Dendritic cell treated with granulocyte-macrophage colony-stimulating factor and Interleukin-4, amounts not matched to agents 40 ng/mL and 50 ng/mL, for 4 days (primary cell): ENCODE data around the gene UTP25.
"Not testable (repeated sequence)": the region's sequence is repeated elsewhere in the genome, so short reads cannot be mapped to it uniquely, and the experiment has no call there.

Experiments used
- H3K27ac Mint-ChIP-seq: one replicate; pipeline ENCODE4 v1.8.0; 2022; ENCODE audit warnings: mild to moderate bottlenecking, mixed read lengths
- H3K27me3 Mint-ChIP-seq: one replicate; pipeline ENCODE4 v1.8.0; 2022; ENCODE audit warnings: mild to moderate bottlenecking, mixed read lengths
- H3K36me3 Mint-ChIP-seq: one replicate; pipeline ENCODE4 v1.8.0; 2022; ENCODE audit warnings: low read depth, mixed read lengths
- H3K4me1 Mint-ChIP-seq: one replicate; pipeline ENCODE4 v1.8.0; 2022; ENCODE audit warnings: low read depth, mixed read lengths
- H3K4me3 Mint-ChIP-seq: one replicate; pipeline ENCODE4 v1.8.0; 2022; ENCODE audit warnings: mild to moderate bottlenecking, moderate library complexity, mixed read lengths
- H3K9me3 Mint-ChIP-seq: one replicate; pipeline ENCODE4 v1.8.0; 2022; ENCODE audit warnings: mixed read lengths
- intact Hi-C: fragments of 100-400 bp; cut with micrococcal nuclease; formaldehyde crosslinking; loops from one replicate; pipeline ENCODE4 v1.15.0; 2022

UTP25 gene

GRCh38 chr1:209879539-209879938 lies 51.8 kb downstream of the UTP25 start:
- Mint-ChIP-seq H3K36me3 (no peaks in the 10 kb centered on the region), H3K9me3 (no peaks in the 10 kb centered on the region), H3K4me1 (peaks cover 5% of the 10 kb centered on the region), H3K27ac (no peak overlapping the region), H3K27me3 (peaks cover 15% of the 10 kb centered on the region), H3K4me3 (no peak overlapping the region)
- intact Hi-C loops = no loop called here

GRCh38 chr1:209880031-209880430 lies 52.3 kb downstream of the UTP25 start:
- intact Hi-C loops = no loop called here
- no peak overlapping the region for H3K27ac Mint-ChIP-seq
- peaks cover 5% of the 10 kb centered on the region for H3K4me1 Mint-ChIP-seq
- peaks cover 15% of the 10 kb centered on the region for H3K27me3 Mint-ChIP-seq
- no peaks in the 10 kb centered on the region for H3K36me3 Mint-ChIP-seq
- no peaks in the 10 kb centered on the region for H3K9me3 Mint-ChIP-seq
- no peak overlapping the region for H3K4me3 Mint-ChIP-seq

- no peak overlapping the region for H3K4me3 Mint-ChIP-seq
- no peaks in the 10 kb centered on the region for H3K9me3 Mint-ChIP-seq
- H3K4me1 Mint-ChIP-seq = peaks cover 5% of the 10 kb centered on the region
- no peaks in the 10 kb centered on the region for H3K36me3 Mint-ChIP-seq
- intact Hi-C loops = no loop called here
- H3K27me3 Mint-ChIP-seq = peaks cover 18% of the 10 kb centered on the region
- no peak overlapping the region for H3K27ac Mint-ChIP-seq
These were observed 53.8 kb downstream of the UTP25 start for GRCh38 chr1:209881619-209882018.

- intact Hi-C loops = no loop called here
- peaks cover 20% of the 10 kb centered on the region for H3K27me3 Mint-ChIP-seq
- no peaks in the 10 kb centered on the region for H3K9me3 Mint-ChIP-seq
- H3K4me3 Mint-ChIP-seq = no peak overlapping the region
- no peaks in the 10 kb centered on the region for H3K36me3 Mint-ChIP-seq
- no peak overlapping the region for H3K27ac Mint-ChIP-seq
- peaks cover 4% of the 10 kb centered on the region for H3K4me1 Mint-ChIP-seq
These were observed 54.5 kb downstream of the UTP25 start for GRCh38 chr1:209882286-209882685.

GRCh38 chr1:209882942-209883340 lies 55.2 kb downstream of the UTP25 start:
- intact Hi-C loops = no loop called here
- H3K27ac Mint-ChIP-seq = no peak overlapping the region
- peaks cover 18% of the 10 kb centered on the region for H3K27me3 Mint-ChIP-seq
- H3K36me3 Mint-ChIP-seq = no peaks in the 10 kb centered on the region
- H3K4me3 Mint-ChIP-seq = no peak overlapping the region
- no peaks in the 10 kb centered on the region for H3K4me1 Mint-ChIP-seq
- H3K9me3 Mint-ChIP-seq = no peaks in the 10 kb centered on the region

- Mint-ChIP-seq H3K27me3 (peaks cover 18% of the 10 kb centered on the region), H3K4me3 (no peak overlapping the region), H3K4me1 (no peaks in the 10 kb centered on the region), H3K9me3 (no peaks in the 10 kb centered on the region), H3K27ac (no peak overlapping the region), H3K36me3 (no peaks in the 10 kb centered on the region)
- intact Hi-C loops = no loop called here
These were observed 55.7 kb downstream of the UTP25 start for GRCh38 chr1:209883341-209883971.

- Mint-ChIP-seq H3K4me3 (no peak overlapping the region), H3K9me3 (no peaks in the 10 kb centered on the region), H3K27me3 (peaks cover 16% of the 10 kb centered on the region), H3K4me1 (no peaks in the 10 kb centered on the region), H3K36me3 (no peaks in the 10 kb centered on the region), H3K27ac (no peak overlapping the region)
- intact Hi-C loops = no loop called here
These were observed 56.5 kb downstream of the UTP25 start for GRCh38 chr1:209884249-209884648.

- Mint-ChIP-seq H3K27me3 (peaks cover 16% of the 10 kb centered on the region), H3K4me1 (no peaks in the 10 kb centered on the region), H3K27ac (no peak overlapping the region), H3K9me3 (no peaks in the 10 kb centered on the region), H3K36me3 (no peaks in the 10 kb centered on the region), H3K4me3 (no peak overlapping the region)
- intact Hi-C loops = no loop called here
These were observed 56.9 kb downstream of the UTP25 start for GRCh38 chr1:209884665-209885117.

GRCh38 chr1:209885403-209886218 lies 57.8 kb downstream of the UTP25 start:
- H3K4me3 Mint-ChIP-seq = no peak overlapping the region
- H3K4me1 Mint-ChIP-seq = no peaks in the 10 kb centered on the region
- H3K9me3 Mint-ChIP-seq = no peaks in the 10 kb centered on the region
- no peaks in the 10 kb centered on the region for H3K36me3 Mint-ChIP-seq
- intact Hi-C loops = no loop called here
- peaks cover 13% of the 10 kb centered on the region for H3K27me3 Mint-ChIP-seq
- no peak overlapping the region for H3K27ac Mint-ChIP-seq

GRCh38 chr1:209886219-209886536 lies 58.4 kb downstream of the UTP25 start:
- Mint-ChIP-seq H3K4me3 (no peak overlapping the region), H3K27me3 (peaks cover 12% of the 10 kb centered on the region), H3K27ac (no peak overlapping the region), H3K36me3 (no peaks in the 10 kb centered on the region), H3K4me1 (no peaks in the 10 kb centered on the region), H3K9me3 (no peaks in the 10 kb centered on the region)
- intact Hi-C loops = no loop called here

GRCh38 chr1:209888291-209889076 lies 60.7 kb downstream of the UTP25 start:
- intact Hi-C loops, H3K4me1 Mint-ChIP-seq, H3K27ac Mint-ChIP-seq, H3K27me3 Mint-ChIP-seq, H3K36me3 Mint-ChIP-seq, H3K9me3 Mint-ChIP-seq, H3K4me3 Mint-ChIP-seq: not testable (repeated sequence)

GRCh38 chr1:209889077-209889418 lies 61.3 kb downstream of the UTP25 start:
- Mint-ChIP-seq H3K4me1 (no peaks in the 10 kb centered on the region), H3K36me3 (no peaks in the 10 kb centered on the region), H3K27ac (no peak overlapping the region), H3K27me3 (peaks cover 5% of the 10 kb centered on the region), H3K4me3 (no peak overlapping the region), H3K9me3 (no peaks in the 10 kb centered on the region)
- intact Hi-C loops = no loop called here

GRCh38 chr1:209890641-209891330 lies 63.0 kb downstream of the UTP25 start:
- no peak overlapping the region for H3K27ac Mint-ChIP-seq
- no peak overlapping the region for H3K4me3 Mint-ChIP-seq
- intact Hi-C loops = no loop called here
- peaks cover 5% of the 10 kb centered on the region for H3K27me3 Mint-ChIP-seq
- no peaks in the 10 kb centered on the region for H3K36me3 Mint-ChIP-seq
- no peaks in the 10 kb centered on the region for H3K9me3 Mint-ChIP-seq
- no peaks in the 10 kb centered on the region for H3K4me1 Mint-ChIP-seq

GRCh38 chr1:209893751-209894150 lies 66.0 kb downstream of the UTP25 start:
- Mint-ChIP-seq H3K4me3 (no peak overlapping the region), H3K27me3 (no peaks in the 10 kb centered on the region), H3K27ac (no peak overlapping the region), H3K9me3 (no peaks in the 10 kb centered on the region), H3K4me1 (no peaks in the 10 kb centered on the region), H3K36me3 (no peaks in the 10 kb centered on the region)
- intact Hi-C loops = no loop called here
